Adrenal gland (tissue), 12 donors: ENCODE measurements around the gene GEMIN2. TPM values are rescaled to one million over a fixed set of nuclear protein-coding genes. Genes with fewer than 3 reads are reported as not detected.
"Not testable (repeated sequence)": the region's sequence is repeated elsewhere in the genome, so short reads cannot be mapped to it uniquely, and the experiment has no call there.

Experiments
- DNase-seq, 7 donors: peaks; one replicate each; pipeline ENCODE4 v3.0.0-alpha.2; 2019 to 2020
- H3K27ac ChIP-seq, 5 donors: fragments of 200-600 bp; sonication (generic) in 4 of 5; 1 replicate in 3 of 5; 2 replicates in 2 of 5; pipeline versions ENCODE4 v1.5.1 to v1.8.0; 2016 to 2020; ENCODE audit warnings: mild to moderate bottlenecking in 1 of 5
- H3K27me3 ChIP-seq: fragments of 200-600 bp; 2 replicates; pipeline ENCODE4 v1.8.0; 2021
- H3K36me3 ChIP-seq, 2 donors: fragments of 200-600 bp; replicated peaks in 1 of 2; 1 replicate in 1 of 2; 2 replicates in 1 of 2; pipeline versions ENCODE4 v1.5.1 to v1.8.0; 2018 to 2022
- H3K4me1 ChIP-seq, 2 donors: fragments of 200-600 bp; replicated peaks in 1 of 2; 1 replicate in 1 of 2; 2 replicates in 1 of 2; pipeline versions ENCODE4 v1.5.1 to v1.8.0; 2018 to 2021
- H3K4me3 ChIP-seq, 4 donors: fragments of 200-600 bp; sonication (generic) in 3 of 4; one replicate each; pipeline ENCODE4 v1.5.1; 2016 to 2018
- H3K9me3 ChIP-seq, 3 donors: fragments of 200-600 bp; sonication (generic) in 1 of 3; replicated peaks in 1 of 3; 1 replicate in 2 of 3; 2 replicates in 1 of 3; pipeline versions ENCODE4 v1.5.1 to v1.8.0; 2016 to 2021
- POLR2A ChIP-seq, 2 donors: fragments of 450-650 bp; IDR thresholded peaks; one replicate each; pipeline ENCODE4 v1.6.1; 2017; ENCODE audit warnings: antibody characterized with exemption in 2 of 2, mild to moderate bottlenecking in 2 of 2, moderate library complexity in 1 of 2
- WGBS, 4 donors: extraction: QIAGEN DNeasy Blood & Tissue Kit in 2 of 4; methylation state at CpG; one replicate each; pipeline versions ENCODE4 v1.1.5 to v1.1.7; 2013 to 2017; 5-methylcytosine and 5-hydroxymethylcytosine counted together
- intact Hi-C, 2 donors: fragments of 100-400 bp; cut with DNase I; formaldehyde crosslinking; loops; one replicate each; pipeline versions ENCODE4 v1.14.1 to v1.15.0; 2022 to 2023
- polyA plus RNA-seq, 3 donors: library from polyadenylated mRNA; stranded (reverse); fragments of 200-250 nt in 2 of 3; fragments of 350-450 nt in 1 of 3; fragmentation: Illumina TruSeq in 1 of 3; extraction: RNeasy Lipid Tissue Mini Kit (QIAGEN cat#74804) in 1 of 3; gene quantifications; one replicate each; pipeline ENCODE4 v1.2.3, GENCODE V29; 2013 to 2014
- total RNA-seq, 9 donors: library from RNA; depleted of rRNA in 4 of 9; stranded (reverse); fragments of >200 nt in 4 of 9; fragments of 120-200 nt in 1 of 9; fragmentation: NEBNext Ultra II Directional in 1 of 9; extraction: Animal tissue kit (Norgen Biotek cat#: 25700) in 1 of 9; gene quantifications; one replicate each; pipeline versions ENCODE4 v1.1.0 to v1.2.4, GENCODE V29; 2013 to 2023
- TF ChIP-seq, protein P1 (sequence below), 6 experiments: fragments of 450-650 bp in 4 of 6; fragments of 200-600 bp in 2 of 6; sonication (generic) in 1 of 6; IDR thresholded peaks; 1 replicate in 5 of 6; 2 replicates in 1 of 6; pipeline versions ENCODE4 v1.5.1 to v1.8.0; 2016 to 2021; ENCODE audit warnings: antibody characterized with exemption in 6 of 6, mild to moderate bottlenecking in 2 of 6, moderate library complexity in 1 of 6
- donor health status: healthy with polysubstance abuse.
- donor health status: Bipolar disorder and iron deficiency.
- donor health status: DM: yes; HTN: yes; CAD: no.
- donor health status: DM: no; HTN: no; CAD: no.
- donor health status: DM: no; HTN: no; CAD: no.
- donor health status: DM: yes; HTN: yes; CAD: no.

Gene GEMIN2
- total and polyA plus RNA-seq, 12 donors: 1.1 to 21.2 (median 10.1) TPM

DNA sequence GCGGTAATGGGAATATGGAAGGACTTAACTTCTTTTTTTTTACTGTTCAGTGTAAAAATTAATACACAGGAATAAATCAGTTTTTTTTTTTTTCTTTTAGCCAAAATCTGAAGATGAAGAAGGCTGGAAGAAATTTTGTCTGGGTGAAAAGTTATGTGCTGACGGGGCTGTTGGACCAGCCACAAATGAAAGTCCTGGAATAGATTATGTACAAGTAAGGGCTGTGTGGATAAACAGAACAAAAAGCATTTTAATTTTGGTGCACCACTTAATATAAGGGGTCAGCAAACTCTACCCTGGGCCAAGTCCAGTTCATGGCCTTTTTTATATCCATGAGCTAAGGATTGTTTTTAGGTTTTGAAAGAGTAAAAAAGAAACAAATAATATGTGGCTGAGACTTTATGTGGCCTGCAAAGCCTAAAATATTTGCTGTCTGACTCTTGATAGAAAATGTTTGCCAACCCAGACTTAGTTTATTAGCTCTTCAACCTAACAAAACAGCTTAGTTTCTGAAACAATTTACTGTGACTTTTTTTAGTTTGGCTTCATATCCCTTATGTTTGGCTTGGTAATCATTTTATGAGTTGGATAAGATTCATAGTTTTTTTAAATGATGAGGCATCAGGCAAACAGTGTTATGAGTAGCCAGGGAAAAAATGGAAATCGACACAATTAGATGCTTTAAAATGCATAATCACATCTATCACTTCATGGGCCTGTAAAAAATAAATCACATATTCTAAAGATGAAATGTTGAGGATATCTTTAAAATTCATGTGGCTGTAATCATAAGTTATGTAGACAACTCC lies 8.4 kb downstream of the GEMIN2 start:
- no peak overlapping the region for H3K27ac ChIP-seq

DNA sequence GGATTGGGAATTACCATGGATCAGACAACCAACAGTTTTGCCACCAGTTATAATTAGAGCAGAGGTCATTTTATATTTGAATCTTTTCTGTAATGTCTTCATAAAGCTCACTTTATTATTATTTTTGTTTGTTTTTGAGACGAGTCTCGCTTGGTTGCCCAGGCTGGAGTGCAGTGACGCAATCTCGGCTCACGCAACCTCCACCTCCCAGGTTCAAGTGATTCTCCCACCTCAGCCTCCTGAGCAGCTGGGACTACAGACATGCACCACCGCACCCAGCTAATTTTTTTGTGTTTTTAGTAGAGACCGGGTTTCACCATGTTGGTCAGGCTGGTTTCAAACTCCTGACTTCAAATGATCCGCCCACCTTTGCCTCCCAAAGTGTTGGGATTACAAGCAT lies 23.7 kb downstream of the GEMIN2 start:
- intact Hi-C loops, H3K27me3 ChIP-seq, H3K27ac ChIP-seq, H3K4me3 ChIP-seq, DNase-seq, H3K9me3 ChIP-seq, H3K4me1 ChIP-seq: not testable (repeated sequence)
- 92 to 98% (median 97%) methylated on average over 8 of the region's 8 CpGs for WGBS, 4 donors
- peaks cover 0 to 45% of the 10 kb centered on the region in 2 donors for H3K36me3 ChIP-seq

More for the DNA sequence above, 8.4 kb downstream of the GEMIN2 start:
- WGBS, 4 donors: 88 to 96% (median 91%) methylated on average over 3 of the region's 3 CpGs
- H3K4me1 ChIP-seq: no peaks in the 10 kb centered on the region
- no peak overlapping the region for H3K4me3 ChIP-seq
- TF ChIP-seq POLR2A (IDR thresholded peaks at IDR 0.05): no peak
- TF ChIP-seq, protein P1, sequence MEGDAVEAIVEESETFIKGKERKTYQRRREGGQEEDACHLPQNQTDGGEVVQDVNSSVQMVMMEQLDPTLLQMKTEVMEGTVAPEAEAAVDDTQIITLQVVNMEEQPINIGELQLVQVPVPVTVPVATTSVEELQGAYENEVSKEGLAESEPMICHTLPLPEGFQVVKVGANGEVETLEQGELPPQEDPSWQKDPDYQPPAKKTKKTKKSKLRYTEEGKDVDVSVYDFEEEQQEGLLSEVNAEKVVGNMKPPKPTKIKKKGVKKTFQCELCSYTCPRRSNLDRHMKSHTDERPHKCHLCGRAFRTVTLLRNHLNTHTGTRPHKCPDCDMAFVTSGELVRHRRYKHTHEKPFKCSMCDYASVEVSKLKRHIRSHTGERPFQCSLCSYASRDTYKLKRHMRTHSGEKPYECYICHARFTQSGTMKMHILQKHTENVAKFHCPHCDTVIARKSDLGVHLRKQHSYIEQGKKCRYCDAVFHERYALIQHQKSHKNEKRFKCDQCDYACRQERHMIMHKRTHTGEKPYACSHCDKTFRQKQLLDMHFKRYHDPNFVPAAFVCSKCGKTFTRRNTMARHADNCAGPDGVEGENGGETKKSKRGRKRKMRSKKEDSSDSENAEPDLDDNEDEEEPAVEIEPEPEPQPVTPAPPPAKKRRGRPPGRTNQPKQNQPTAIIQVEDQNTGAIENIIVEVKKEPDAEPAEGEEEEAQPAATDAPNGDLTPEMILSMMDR (IDR thresholded peaks at IDR 0.05): no peak
- DNase-seq: no peak
- no peaks in the 10 kb centered on the region for H3K27me3 ChIP-seq
- intact Hi-C loops: no loop called here
- no peaks in the 10 kb centered on the region for H3K9me3 ChIP-seq
- H3K36me3 ChIP-seq: peaks cover 0 to 44% of the 10 kb centered on the region in 2 donors

DNA sequence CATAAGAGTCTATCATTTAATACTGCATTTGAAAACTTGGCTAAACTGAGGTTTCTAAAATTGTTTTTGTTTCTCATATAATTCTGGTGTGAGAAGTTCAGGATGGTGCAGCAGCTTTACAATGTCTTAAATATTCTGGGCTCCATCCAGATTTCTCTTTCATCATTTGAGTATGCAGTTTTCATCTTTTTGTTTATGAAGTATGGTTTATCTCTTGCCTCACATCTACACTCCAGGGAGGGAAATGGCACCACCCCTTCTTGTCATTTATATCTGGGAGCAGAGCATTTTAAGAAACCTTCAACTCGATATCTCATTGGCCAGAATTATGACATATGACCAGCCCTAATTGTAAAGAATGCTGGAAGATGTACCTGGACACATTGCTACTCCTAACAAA lies 24.3 kb downstream of the GEMIN2 start:
- no peak for DNase-seq
- Histone ChIP-seq H3K4me1 (no peaks in the 10 kb centered on the region), H3K27me3 (no peaks in the 10 kb centered on the region), H3K27ac (no peak overlapping the region), H3K4me3 (no peak overlapping the region), H3K36me3 (peaks cover 0 to 42% of the 10 kb centered on the region in 2 donors), H3K9me3 (no peaks in the 10 kb centered on the region)
- intact Hi-C loops: no loop called here
- TF ChIP-seq, protein P1 (IDR thresholded peaks at IDR 0.05): no peak
- no peak for TF ChIP-seq POLR2A (IDR thresholded peaks at IDR 0.05)
- 81 to 100% (median 94%) methylated on average over 1 of the region's 1 CpG for WGBS, 4 donors

DNA sequence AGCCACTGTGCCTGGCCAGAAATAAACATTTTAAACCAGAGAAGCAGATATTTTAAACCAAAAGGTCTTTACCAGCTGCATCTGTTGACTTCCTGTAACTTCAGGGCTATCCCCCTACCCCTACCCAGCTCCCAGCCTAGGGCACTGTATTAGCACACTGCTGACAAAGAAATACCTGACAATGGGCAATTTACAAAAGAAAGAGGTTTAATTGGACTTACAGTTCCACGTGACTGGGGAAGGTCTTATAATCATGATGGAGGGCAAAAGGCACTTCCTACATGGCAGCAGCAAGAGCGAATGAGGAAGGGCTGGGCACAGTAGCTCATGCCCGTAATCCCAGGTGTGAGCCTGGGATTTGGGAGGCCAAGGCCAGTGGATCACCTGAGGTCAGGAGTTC lies 26.0 kb downstream of the GEMIN2 start:
- 95 to 100% (median 97%) methylated on average over 3 of the region's 3 CpGs for WGBS, 4 donors
- Histone ChIP-seq H3K4me1 (no peaks in the 10 kb centered on the region), H3K27ac (no peak overlapping the region), H3K9me3 (no peaks in the 10 kb centered on the region), H3K36me3 (peaks cover 0 to 33% of the 10 kb centered on the region in 2 donors), H3K27me3 (no peaks in the 10 kb centered on the region), H3K4me3 (no peak overlapping the region)
- no peak for DNase-seq
- intact Hi-C loops: no loop called here
- TF ChIP-seq, protein P1 (IDR thresholded peaks at IDR 0.05): no peak
- TF ChIP-seq POLR2A (IDR thresholded peaks at IDR 0.05): no peak

DNA sequence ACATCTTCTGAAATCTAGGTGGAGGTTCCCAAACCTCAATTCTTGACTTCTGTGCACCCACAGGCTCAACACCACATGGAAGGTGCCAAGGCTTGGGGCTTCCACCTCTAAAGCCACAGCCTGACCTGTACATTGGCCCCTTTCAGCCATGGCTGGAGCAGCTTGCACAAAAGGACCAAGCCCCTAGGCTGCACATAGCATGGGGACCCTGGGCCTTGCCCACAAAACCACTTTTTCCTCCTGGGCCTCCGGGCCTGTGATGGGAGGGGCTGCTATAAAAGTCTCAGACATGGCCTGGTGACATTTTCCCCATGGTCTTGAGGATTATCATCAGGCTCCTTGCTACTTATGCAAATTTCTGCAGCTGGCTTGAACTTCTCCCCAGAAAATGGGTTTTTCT lies 27.5 kb downstream of the GEMIN2 start:
- H3K4me3 ChIP-seq, H3K9me3 ChIP-seq, H3K27me3 ChIP-seq, H3K27ac ChIP-seq, intact Hi-C loops, DNase-seq, H3K4me1 ChIP-seq: not testable (repeated sequence)
- 86 to 100% (median 92%) methylated on average over 1 of the region's 1 CpG for WGBS, 4 donors
- H3K36me3 ChIP-seq: peaks cover 0 to 27% of the 10 kb centered on the region in 2 donors

DNA sequence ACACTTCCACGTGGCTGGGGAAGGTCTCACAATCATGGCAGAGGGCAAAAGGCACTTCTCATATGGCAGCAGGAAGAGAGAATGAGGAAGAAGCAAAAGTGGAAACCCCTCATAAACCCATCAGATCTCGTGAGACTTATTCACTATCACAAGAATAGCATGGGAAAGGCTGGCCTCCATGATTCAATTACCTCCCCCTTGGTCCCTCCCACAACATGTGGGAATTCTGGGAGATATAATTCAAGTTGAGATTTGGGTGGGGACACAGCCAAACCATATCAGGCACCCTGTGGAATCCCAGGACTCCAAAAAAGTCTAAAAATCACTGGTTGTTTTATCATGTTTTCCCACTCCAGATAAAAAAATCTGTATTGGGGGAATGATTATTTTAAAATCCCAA lies 29.1 kb downstream of the GEMIN2 start:
- DNase-seq, H3K9me3 ChIP-seq, H3K4me1 ChIP-seq, H3K4me3 ChIP-seq, H3K27ac ChIP-seq, intact Hi-C loops, H3K27me3 ChIP-seq: not testable (repeated sequence)
- 73 to 84% (median 81%) methylated on average over 2 of the region's 2 CpGs for WGBS, 4 donors
- H3K36me3 ChIP-seq: peaks cover 0 to 14% of the 10 kb centered on the region in 2 donors
